Measurements from ENCODE around the gene ROBO4. TPM values are rescaled to one million over a fixed set of nuclear protein-coding genes. Genes with fewer than 3 reads are reported as not detected.

Gene ROBO4
- total RNA-seq, 2 experiments from 2014 or later: not detected

GRCh38 chr11:124889191-124890091 is 8.2 kb downstream of the ROBO4 start:
- POLR2A ChIA-PET: no interaction called here
- intact Hi-C loops (cut with micrococcal nuclease): no loop called here
- ATAC-seq (no peak), DNase-seq (no peak)
- Mint-ChIP-seq H3K4me3 (no peak overlapping the region), H3K4me1 (ENCODE audit: low read depth) (no peaks in the 10 kb centered on the region), H3K36me3 (ENCODE audit: low read depth) (no peaks in the 10 kb centered on the region), H3K9me3 (no peaks in the 10 kb centered on the region), H3K27me3 (no peaks in the 10 kb centered on the region), H3K27ac (no peak overlapping the region)
- no peak for TF ChIP-seq CTCF (IDR thresholded peaks at IDR 0.05)
- CTCF ChIA-PET: interaction anchor here (1.6 to 3.3 kb wide), 3 partner anchors 13 to 24 kb away, joined by 5 to 10 read pairs (median 7); partner anchors contain the start of gene ROBO3

DNA sequence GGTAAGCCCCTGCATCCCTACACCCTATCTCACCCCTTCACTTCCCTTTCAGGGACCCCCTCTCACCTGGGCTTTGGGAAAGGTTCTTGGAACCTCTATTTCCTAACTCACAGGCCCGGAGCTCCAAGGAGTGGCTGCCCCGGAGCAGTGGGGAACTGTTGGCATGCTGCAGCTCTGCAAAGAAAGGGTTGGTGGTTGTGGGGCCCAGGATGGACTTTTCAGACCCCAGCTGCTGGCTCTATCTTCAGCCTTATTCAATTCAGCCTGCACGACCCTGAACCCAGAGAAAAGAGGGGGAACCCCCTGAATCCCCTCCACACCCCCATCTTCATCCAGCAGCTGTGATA is 10.0 kb downstream of the ROBO4 start:
- ATAC-seq (no peak), DNase-seq (no peak)
- no peak for TF ChIP-seq CTCF (IDR thresholded peaks at IDR 0.05)
- intact Hi-C loops (cut with micrococcal nuclease): no loop called here
- ChIA-PET POLR2A (interaction anchor here (1.0 kb wide), 1 partner anchor 10 kb away, joined by 3 read pairs; no protein-coding TSS in a partner anchor), CTCF (interaction anchor here (1.6 kb wide), 1 partner anchor 11 kb away, joined by 5 read pairs; no protein-coding TSS in a partner anchor)
- no peak overlapping the region for H3K4me3 Mint-ChIP-seq
- no peaks in the 10 kb centered on the region for H3K27me3 Mint-ChIP-seq
- H3K4me1 Mint-ChIP-seq (ENCODE audit: low read depth): no peaks in the 10 kb centered on the region
- H3K36me3 Mint-ChIP-seq (ENCODE audit: low read depth): no peaks in the 10 kb centered on the region
- H3K27ac Mint-ChIP-seq: no peak overlapping the region
- no peaks in the 10 kb centered on the region for H3K9me3 Mint-ChIP-seq

DNA sequence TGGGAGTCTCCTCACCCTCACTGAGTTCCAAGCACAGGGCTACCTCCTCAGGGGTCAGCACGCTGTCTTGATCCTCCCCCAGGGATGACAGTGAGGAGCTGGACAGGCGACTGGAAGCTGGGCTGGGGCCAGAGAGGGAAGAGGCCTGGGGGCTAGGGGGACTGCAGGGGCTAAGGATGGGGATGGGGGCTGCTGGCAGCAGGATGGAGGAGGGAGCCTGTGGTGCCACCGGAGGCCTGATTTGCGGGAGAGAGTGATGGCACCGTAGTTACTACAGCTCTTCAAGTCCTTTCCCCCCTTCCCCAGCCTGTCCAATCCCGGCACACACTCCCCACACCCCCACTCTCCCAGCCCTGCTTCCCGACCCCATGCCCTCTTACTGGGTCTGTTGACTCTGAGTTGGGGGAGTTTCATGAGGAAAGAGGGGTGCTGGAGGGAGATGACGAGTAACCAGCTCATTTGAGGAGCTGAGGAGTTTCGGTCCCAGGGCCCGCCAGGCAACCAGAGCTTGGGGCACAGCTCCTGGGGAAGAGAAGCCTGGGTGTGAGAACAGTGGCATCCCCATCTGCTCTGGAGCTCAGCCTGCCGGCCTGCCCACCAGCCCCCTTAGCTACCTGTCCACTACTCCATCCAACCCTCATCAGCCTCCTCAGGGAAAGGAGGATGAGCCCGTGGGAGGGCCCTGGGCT is 10.5 kb downstream of the ROBO4 start:
- ATAC-seq (no peak), DNase-seq (no peak)
- no peaks in the 10 kb centered on the region for H3K9me3 Mint-ChIP-seq
- H3K27ac Mint-ChIP-seq: no peak overlapping the region
- TF ChIP-seq CTCF (IDR thresholded peaks at IDR 0.05): no peak
- no peaks in the 10 kb centered on the region for H3K27me3 Mint-ChIP-seq
- POLR2A ChIA-PET: interaction anchor here (1.0 kb wide), 1 partner anchor 9 kb away, joined by 3 read pairs; no protein-coding TSS in a partner anchor
- intact Hi-C loops (cut with micrococcal nuclease): no loop called here
- CTCF ChIA-PET: interaction anchor here (1.1 kb wide), 1 partner anchor 11 kb away, joined by 5 read pairs; no protein-coding TSS in a partner anchor
- H3K4me3 Mint-ChIP-seq: no peak overlapping the region
- no peaks in the 10 kb centered on the region for H3K36me3 Mint-ChIP-seq (ENCODE audit: low read depth)
- H3K4me1 Mint-ChIP-seq (ENCODE audit: low read depth): no peaks in the 10 kb centered on the region

DNA sequence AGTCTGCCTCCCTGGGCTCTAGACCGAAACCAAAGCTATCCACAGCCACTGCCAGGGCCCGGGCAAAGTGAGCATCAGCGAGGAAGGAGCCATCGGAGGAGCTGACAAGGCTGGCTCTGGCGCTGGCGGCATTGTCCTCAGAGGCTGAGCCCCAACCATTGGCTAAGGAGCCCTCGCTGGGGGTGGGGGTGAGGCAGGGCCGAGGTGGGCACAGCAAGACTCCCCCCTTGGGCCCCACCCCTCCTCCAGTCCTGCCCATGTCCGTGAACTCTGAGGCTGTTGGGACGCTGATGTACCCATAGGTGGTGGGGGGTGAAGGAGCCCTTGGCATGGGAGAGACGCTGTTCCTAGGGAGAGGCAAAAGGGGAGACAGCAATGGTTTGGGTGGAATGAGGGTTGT is 11.2 kb downstream of the ROBO4 start:
- intact Hi-C loops (cut with micrococcal nuclease): no loop called here
- ChIA-PET CTCF (interaction anchor here (1.1 kb wide), 1 partner anchor 10 kb away, joined by 5 read pairs; no protein-coding TSS in a partner anchor), POLR2A (no interaction called here)
- H3K9me3 Mint-ChIP-seq: no peaks in the 10 kb centered on the region
- DNase-seq (no peak), ATAC-seq (no peak)
- H3K27ac Mint-ChIP-seq: no peak overlapping the region
- H3K4me1 Mint-ChIP-seq (ENCODE audit: low read depth): no peaks in the 10 kb centered on the region
- no peaks in the 10 kb centered on the region for H3K27me3 Mint-ChIP-seq
- no peak for TF ChIP-seq CTCF (IDR thresholded peaks at IDR 0.05)
- no peaks in the 10 kb centered on the region for H3K36me3 Mint-ChIP-seq (ENCODE audit: low read depth)
- no peak overlapping the region for H3K4me3 Mint-ChIP-seq

All from activated CD8-positive, alpha-beta T cell treated with anti-CD3 and anti-CD28 coated beads for 36 hours (primary cell).